Measurements from ENCODE around the gene KIF3B. TPM values are rescaled to one million over a fixed set of nuclear protein-coding genes. Genes with fewer than 3 reads are reported as not detected.

KIF3B gene
- total RNA-seq, 2 donors from 2014 or later: 20.7 to 30.7 TPM

- H3K4me3 ChIP-seq: no peak overlapping the region
- H3K36me3 ChIP-seq: no peaks in the 10 kb centered on the region
- peaks cover 4 to 9% of the 10 kb centered on the region in 2 donors for H3K4me1 ChIP-seq (ENCODE audit: control insufficient read depth in 1 of 2, low read depth in 2 of 2)
- H3K9me3 ChIP-seq: no peaks in the 10 kb centered on the region
- DNase-seq (ENCODE audit: low spot score): no peak
- ATAC-seq (ENCODE audit: insufficient number of reproducible peaks, low FRiP score, low read depth): no peak
- TF ChIP-seq CTCF (IDR thresholded peaks at IDR 0.05): no peak
- H3K27me3 ChIP-seq (replicated peaks; ENCODE audit: insufficient read depth): no peaks in the 10 kb centered on the region
- no peak overlapping the region for H3K27ac ChIP-seq
Observed at GRCh38 chr20:32289661-32290431, 12.4 kb downstream of the KIF3B start.

GRCh38 chr20:32291166-32291565 is 13.7 kb downstream of the KIF3B start:
- TF ChIP-seq CTCF (IDR thresholded peaks at IDR 0.05): no peak

GRCh38 chr20:32292548-32292947 is 15.1 kb downstream of the KIF3B start:
- no peak for ATAC-seq (ENCODE audit: insufficient number of reproducible peaks, low FRiP score, low read depth)
- Histone ChIP-seq H3K4me3 (no peak overlapping the region), H3K9me3 (no peaks in the 10 kb centered on the region), H3K27ac (no peak overlapping the region), H3K36me3 (no peaks in the 10 kb centered on the region), H3K4me1 (ENCODE audit: control insufficient read depth in 1 of 2, low read depth in 2 of 2) (peaks cover 0 to 11% of the 10 kb centered on the region in 2 donors), H3K27me3 (replicated peaks; ENCODE audit: insufficient read depth) (no peaks in the 10 kb centered on the region)
- DNase-seq (ENCODE audit: low spot score): no peak
- TF ChIP-seq CTCF (IDR thresholded peaks at IDR 0.05): no peak

More at GRCh38 chr20:32291166-32291565, 13.7 kb downstream of the KIF3B start:
- no peaks in the 10 kb centered on the region for H3K36me3 ChIP-seq
- H3K27ac ChIP-seq: no peak overlapping the region
- no peaks in the 10 kb centered on the region for H3K9me3 ChIP-seq
- ATAC-seq (ENCODE audit: insufficient number of reproducible peaks, low FRiP score, low read depth): no peak
- no peaks in the 10 kb centered on the region for H3K27me3 ChIP-seq (replicated peaks; ENCODE audit: insufficient read depth)
- H3K4me1 ChIP-seq (ENCODE audit: control insufficient read depth in 1 of 2, low read depth in 2 of 2): peaks cover 2 to 4% of the 10 kb centered on the region in 2 donors
- no peak overlapping the region for H3K4me3 ChIP-seq
- DNase-seq (ENCODE audit: low spot score): no peak

GRCh38 chr20:32294071-32294470 is 16.6 kb downstream of the KIF3B start:
- Histone ChIP-seq H3K27me3 (replicated peaks; ENCODE audit: insufficient read depth) (no peaks in the 10 kb centered on the region), H3K9me3 (no peaks in the 10 kb centered on the region), H3K36me3 (no peaks in the 10 kb centered on the region), H3K4me3 (no peak overlapping the region), H3K4me1 (ENCODE audit: control insufficient read depth in 1 of 2, low read depth in 2 of 2) (peaks cover 0 to 11% of the 10 kb centered on the region in 2 donors), H3K27ac (no peak overlapping the region)
- ATAC-seq (ENCODE audit: insufficient number of reproducible peaks, low FRiP score, low read depth) (no peak), DNase-seq (ENCODE audit: low spot score) (no peak)
- TF ChIP-seq CTCF (IDR thresholded peaks at IDR 0.05): no peak

- H3K27me3 ChIP-seq (replicated peaks; ENCODE audit: insufficient read depth): no peaks in the 10 kb centered on the region
- DNase-seq (ENCODE audit: low spot score): no peak
- H3K9me3 ChIP-seq: no peaks in the 10 kb centered on the region
- ATAC-seq (ENCODE audit: insufficient number of reproducible peaks, low FRiP score, low read depth): no peak
- no peak overlapping the region for H3K4me3 ChIP-seq
- H3K36me3 ChIP-seq: no peaks in the 10 kb centered on the region
- peaks cover 0 to 11% of the 10 kb centered on the region in 2 donors for H3K4me1 ChIP-seq (ENCODE audit: control insufficient read depth in 1 of 2, low read depth in 2 of 2)
- TF ChIP-seq CTCF (IDR thresholded peaks at IDR 0.05): no peak
- no peak overlapping the region for H3K27ac ChIP-seq
Observed at GRCh38 chr20:32296412-32296811, 19.0 kb downstream of the KIF3B start.

All from thoracic aorta (tissue), 2 donors.